IPS-15b (cell line): ENCODE data around the gene ATP13A2.

Experiments
- H3K27me3 ChIP-seq: one replicate; pipeline ENCODE4 v1.6.1; 2013; ENCODE audit warnings: low read length; ENCODE audit not compliant: control insufficient read depth, insufficient read depth
- H3K36me3 ChIP-seq: one replicate; pipeline ENCODE4 v1.6.1; 2013; ENCODE audit warnings: low read length; ENCODE audit not compliant: control insufficient read depth, insufficient read depth
- H3K4me1 ChIP-seq: one replicate; pipeline ENCODE4 v1.6.1; 2013; ENCODE audit warnings: mild to moderate bottlenecking, low read length; ENCODE audit not compliant: control insufficient read depth, insufficient read depth
- H3K4me3 ChIP-seq: one replicate; pipeline ENCODE4 v1.5.1; 2013; ENCODE audit warnings: low read depth, low read length
- H3K9ac ChIP-seq: one replicate; pipeline ENCODE4 v1.6.1; 2013; ENCODE audit warnings: low read depth, mild to moderate bottlenecking, low read length
- H3K9me3 ChIP-seq: one replicate; pipeline ENCODE4 v1.6.1; 2013; ENCODE audit warnings: mild to moderate bottlenecking, low read length; ENCODE audit not compliant: control insufficient read depth, insufficient read depth

Gene ATP13A2

GRCh38 chr1:16983649-16984048 lies 28.1 kb downstream of the ATP13A2 start:
- H3K36me3 ChIP-seq = peaks cover 10% of the 10 kb centered on the region
- peaks cover 3% of the 10 kb centered on the region for H3K4me1 ChIP-seq
- H3K4me3 ChIP-seq = no peak overlapping the region
- no peaks in the 10 kb centered on the region for H3K9me3 ChIP-seq
- H3K27me3 ChIP-seq = no peaks in the 10 kb centered on the region
- H3K9ac ChIP-seq = no peak overlapping the region

DNA sequence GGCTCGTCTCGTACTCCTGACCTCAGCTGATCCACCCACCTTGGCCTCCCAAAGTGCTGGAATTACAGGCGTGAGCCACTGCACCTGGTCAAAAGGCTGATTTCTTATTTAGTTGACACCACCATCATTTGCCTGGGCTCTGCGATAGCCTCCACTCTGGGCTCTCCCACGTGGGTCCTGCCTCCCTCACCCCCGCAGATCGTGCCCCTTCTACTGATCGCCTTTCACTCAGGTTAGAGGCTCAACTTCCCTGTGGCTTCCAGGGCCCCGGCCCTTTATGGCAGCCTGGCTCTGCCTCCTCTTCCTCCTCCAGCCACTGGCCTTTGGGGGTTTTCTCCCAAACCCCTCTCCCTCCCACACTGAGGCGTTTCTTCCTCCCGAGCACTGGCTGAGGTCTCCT lies 28.8 kb downstream of the ATP13A2 start:
- H3K4me3 ChIP-seq = no peak overlapping the region
- peaks cover 3% of the 10 kb centered on the region for H3K4me1 ChIP-seq
- H3K36me3 ChIP-seq = peaks cover 8% of the 10 kb centered on the region
- no peaks in the 10 kb centered on the region for H3K9me3 ChIP-seq
- H3K27me3 ChIP-seq = no peaks in the 10 kb centered on the region
- no peak overlapping the region for H3K9ac ChIP-seq

- H3K4me3 ChIP-seq = no peak overlapping the region
- no peaks in the 10 kb centered on the region for H3K9me3 ChIP-seq
- peaks cover 3% of the 10 kb centered on the region for H3K4me1 ChIP-seq
- H3K27me3 ChIP-seq = no peaks in the 10 kb centered on the region
- no peak overlapping the region for H3K9ac ChIP-seq
- peaks cover 13% of the 10 kb centered on the region for H3K36me3 ChIP-seq
These were observed 30.4 kb downstream of the ATP13A2 start for GRCh38 chr1:16981269-16981849.

DNA sequence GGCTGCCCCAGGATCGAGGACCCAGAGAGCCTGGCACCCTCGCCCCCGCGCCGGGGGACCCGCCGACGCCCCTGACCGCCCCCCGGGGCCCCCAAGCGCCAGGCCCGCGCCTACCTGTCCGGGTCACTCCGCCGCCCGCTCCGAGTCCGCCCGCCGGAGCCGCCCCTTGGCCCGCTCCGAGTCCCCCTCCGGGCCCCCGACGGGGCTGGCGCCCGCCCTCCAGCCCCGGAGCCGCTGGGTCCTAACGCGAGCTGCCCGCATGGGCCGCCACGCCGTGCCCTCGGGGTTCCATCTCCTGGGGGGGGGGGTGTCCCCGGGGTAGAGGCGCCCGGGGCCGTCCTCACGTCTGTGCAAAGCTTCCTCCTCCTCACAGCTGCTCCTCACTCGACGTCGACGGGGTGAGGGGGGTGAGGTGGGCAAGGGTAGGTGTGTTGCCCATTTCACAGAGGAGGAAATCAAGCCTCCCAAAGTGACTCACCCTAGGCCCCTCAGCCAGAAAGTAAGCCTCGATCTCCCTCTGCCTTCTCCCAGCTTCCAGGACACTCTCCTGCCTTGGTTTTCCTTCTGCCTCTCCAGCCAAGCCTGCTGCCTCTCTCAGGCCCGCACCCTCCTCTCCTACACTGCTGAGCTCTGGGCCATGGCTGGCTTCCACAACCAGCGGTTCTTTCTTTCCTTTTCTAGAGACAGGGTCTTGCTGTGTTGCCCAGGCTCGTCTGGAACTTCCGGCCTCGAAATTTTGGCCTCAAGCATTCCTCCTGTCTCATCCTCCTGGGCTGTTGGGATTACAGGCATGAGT lies 31.1 kb downstream of the ATP13A2 start, which contains the start of gene MFAP2:
Gene MFAP2, minus strand, starts transcription at position 148 of the 796 bp plus-strand sequence. CDS start 2,347 bp downstream, outside the sequence.
- Histone ChIP-seq H3K4me3 (peak within 1 kb of the TSS; percentile 85), H3K9ac (peak within 1 kb of the TSS; percentile 76), H3K9me3 (no peaks in the 10 kb centered on the region), H3K36me3 (peaks cover 17% of the 10 kb centered on the region), H3K4me1 (peaks cover 3% of the 10 kb centered on the region), H3K27me3 (no peaks in the 10 kb centered on the region)

- Histone ChIP-seq H3K9ac (peak overlapping the region; percentile 76), H3K4me1 (peaks cover 3% of the 10 kb centered on the region)
These were observed 32.0 kb downstream of the ATP13A2 start for GRCh38 chr1:16979475-16980327.

GRCh38 chr1:16978567-16979474 lies 32.9 kb downstream of the ATP13A2 start:
- Histone ChIP-seq H3K9ac (peak overlapping the region; percentile 76), H3K4me3 (peak overlapping the region; percentile 85), H3K4me1 (peaks cover 3% of the 10 kb centered on the region), H3K9me3 (no peaks in the 10 kb centered on the region), H3K36me3 (peaks cover 22% of the 10 kb centered on the region), H3K27me3 (no peaks in the 10 kb centered on the region)

More at GRCh38 chr1:16979475-16980327, 32.0 kb downstream of the ATP13A2 start:
- Histone ChIP-seq H3K9me3 (no peaks in the 10 kb centered on the region), H3K36me3 (peaks cover 22% of the 10 kb centered on the region), H3K4me3 (peak overlapping the region; percentile 85), H3K27me3 (no peaks in the 10 kb centered on the region)

DNA sequence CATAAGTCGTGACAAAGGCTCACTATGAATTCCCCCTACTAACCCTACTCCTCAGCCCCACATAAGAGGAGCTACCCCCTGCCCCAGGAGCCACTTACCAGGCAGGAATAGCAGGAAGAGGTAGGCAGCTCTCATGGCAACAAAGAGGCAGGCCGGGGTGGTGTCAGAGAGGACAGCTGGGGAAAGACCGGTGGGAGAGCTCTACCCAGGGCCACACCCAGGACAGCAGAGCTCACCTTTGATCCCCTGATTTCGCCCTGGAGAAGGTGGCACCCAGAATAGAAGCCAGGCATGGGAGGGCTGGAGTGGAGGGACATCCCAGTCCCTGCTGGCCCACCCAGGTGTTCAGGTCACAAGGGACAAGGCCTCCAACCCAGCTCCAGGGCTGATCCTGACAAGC lies 33.6 kb downstream of the ATP13A2 start:
- no peak overlapping the region for H3K4me3 ChIP-seq
- H3K27me3 ChIP-seq = no peaks in the 10 kb centered on the region
- peaks cover 3% of the 10 kb centered on the region for H3K4me1 ChIP-seq
- peaks cover 23% of the 10 kb centered on the region for H3K36me3 ChIP-seq
- H3K9ac ChIP-seq = peak overlapping the region; percentile 65
- no peaks in the 10 kb centered on the region for H3K9me3 ChIP-seq

- Histone ChIP-seq H3K27me3 (no peaks in the 10 kb centered on the region), H3K4me3 (no peak overlapping the region), H3K4me1 (peaks cover 3% of the 10 kb centered on the region), H3K9me3 (no peaks in the 10 kb centered on the region), H3K9ac (no peak overlapping the region), H3K36me3 (peaks cover 26% of the 10 kb centered on the region)
These were observed 34.4 kb downstream of the ATP13A2 start for GRCh38 chr1:16977377-16977776.

DNA sequence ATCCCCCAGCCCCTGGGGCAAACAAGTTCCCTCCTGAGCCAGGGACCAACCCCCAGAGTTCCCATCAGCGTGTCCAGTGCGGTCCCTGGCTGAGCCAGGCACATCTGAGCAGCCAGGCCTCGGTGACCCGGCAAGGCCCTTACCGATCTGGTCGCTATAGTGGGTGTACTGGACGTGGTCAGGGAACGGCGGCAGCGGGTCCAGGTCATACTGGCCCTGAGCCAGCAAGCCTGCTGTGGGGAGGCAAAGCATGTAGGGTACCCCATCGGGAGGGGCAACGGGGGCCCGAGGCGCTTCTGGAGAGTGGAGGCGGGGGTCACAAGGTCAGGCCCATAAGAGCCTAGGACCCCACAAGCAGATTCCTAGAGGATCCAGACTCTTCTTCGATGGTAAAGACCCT lies 34.8 kb downstream of the ATP13A2 start:
- peaks cover 3% of the 10 kb centered on the region for H3K4me1 ChIP-seq
- H3K4me3 ChIP-seq = no peak overlapping the region
- H3K36me3 ChIP-seq = peaks cover 30% of the 10 kb centered on the region
- H3K9me3 ChIP-seq = no peaks in the 10 kb centered on the region
- H3K27me3 ChIP-seq = no peaks in the 10 kb centered on the region
- H3K9ac ChIP-seq = no peak overlapping the region

- no peak overlapping the region for H3K9ac ChIP-seq
- H3K4me3 ChIP-seq = no peak overlapping the region
- no peaks in the 10 kb centered on the region for H3K9me3 ChIP-seq
- H3K27me3 ChIP-seq = no peaks in the 10 kb centered on the region
- H3K4me1 ChIP-seq = peaks cover 3% of the 10 kb centered on the region
- H3K36me3 ChIP-seq = peaks cover 38% of the 10 kb centered on the region
These were observed 35.9 kb downstream of the ATP13A2 start for GRCh38 chr1:16975838-16976237.

DNA sequence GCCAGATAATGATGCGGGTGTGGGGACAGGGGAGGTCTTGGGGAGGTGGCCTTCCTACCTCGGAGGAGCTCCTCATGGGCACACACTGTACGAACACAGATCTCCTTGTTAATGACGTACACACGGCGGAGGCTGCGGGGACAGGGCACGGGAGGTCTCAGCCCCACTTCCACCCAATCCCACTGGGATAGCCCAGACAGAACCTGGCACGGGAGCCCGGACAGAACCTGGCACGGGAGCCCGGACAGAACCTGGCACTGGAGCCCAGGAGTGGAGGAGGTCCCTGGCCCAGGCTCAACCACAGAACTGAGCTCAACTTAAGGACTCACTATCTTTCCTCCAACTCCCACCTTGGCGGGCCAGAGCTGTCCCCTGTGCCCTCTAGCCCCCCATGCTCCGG lies 36.5 kb downstream of the ATP13A2 start:
- Histone ChIP-seq H3K9ac (no peak overlapping the region), H3K4me3 (no peak overlapping the region), H3K27me3 (no peaks in the 10 kb centered on the region), H3K4me1 (peaks cover 3% of the 10 kb centered on the region), H3K9me3 (no peaks in the 10 kb centered on the region), H3K36me3 (peaks cover 38% of the 10 kb centered on the region)
